Lung microvascular endothelial cell (primary cell): ENCODE data around the gene HORMAD2. TPM values are rescaled to one million over a fixed set of nuclear protein-coding genes. Genes with fewer than 3 reads are reported as not detected.
"Not testable (repeated sequence)": the region's sequence is repeated elsewhere in the genome, so short reads cannot be mapped to it uniquely, and the experiment has no call there.

Source experiments
- DNase-seq, 2 donors: peaks; one replicate each; pipeline versions ENCODE4 v3.0.0 to v3.0.0-alpha.2; 2010; ENCODE audit warnings: low read depth in 2 of 2
- total RNA-seq: library from RNA; depleted of rRNA; stranded (reverse); fragments of >200 nt; gene quantifications from 2 replicates; pipeline ENCODE4 v1.2.1, GENCODE V29; 2014

HORMAD2 gene
- total RNA-seq, 1 donor from 2014 or later = not detected

- peak; percentile 42 to 91 for DNase-seq
Measured at GRCh38 chr22:30208631-30209603, 128.7 kb downstream of the HORMAD2 start.

DNA sequence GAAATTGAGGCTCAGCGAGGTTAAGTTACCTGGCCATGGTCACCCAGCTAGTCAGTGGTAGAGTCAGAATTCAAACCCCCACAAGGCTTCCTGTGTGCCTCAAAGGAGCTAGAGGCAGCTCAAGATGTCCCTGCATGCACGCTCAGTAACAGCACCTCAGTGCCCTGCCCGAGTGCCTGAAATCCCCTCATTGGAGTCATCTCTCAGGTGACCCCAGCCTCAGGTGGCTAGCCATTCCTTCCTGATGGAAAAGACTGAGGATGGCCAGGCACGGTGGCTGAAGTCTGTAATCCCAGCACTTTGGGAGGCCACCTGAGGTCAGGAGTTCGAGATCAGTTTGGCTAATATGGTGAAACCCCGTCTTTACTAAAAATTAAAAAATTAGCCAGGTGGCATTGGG, 129.4 kb downstream of the HORMAD2 start:
- no peak for DNase-seq

- DNase-seq = no peak
Measured at GRCh38 chr22:30210235-30210909, 130.1 kb downstream of the HORMAD2 start.

- DNase-seq = no peak
Measured at GRCh38 chr22:30211124-30211820, 131.0 kb downstream of the HORMAD2 start.

- peak; percentile 44 to 86 for DNase-seq
Measured at GRCh38 chr22:30212363-30212995, 132.2 kb downstream of the HORMAD2 start.

- no peak for DNase-seq
Measured at GRCh38 chr22:30212996-30213441, 132.8 kb downstream of the HORMAD2 start.

GRCh38 chr22:30214703-30215407, 134.6 kb downstream of the HORMAD2 start:
- no peak for DNase-seq

GRCh38 chr22:30216272-30216671, 136.0 kb downstream of the HORMAD2 start:
- not testable (repeated sequence) for DNase-seq

DNA sequence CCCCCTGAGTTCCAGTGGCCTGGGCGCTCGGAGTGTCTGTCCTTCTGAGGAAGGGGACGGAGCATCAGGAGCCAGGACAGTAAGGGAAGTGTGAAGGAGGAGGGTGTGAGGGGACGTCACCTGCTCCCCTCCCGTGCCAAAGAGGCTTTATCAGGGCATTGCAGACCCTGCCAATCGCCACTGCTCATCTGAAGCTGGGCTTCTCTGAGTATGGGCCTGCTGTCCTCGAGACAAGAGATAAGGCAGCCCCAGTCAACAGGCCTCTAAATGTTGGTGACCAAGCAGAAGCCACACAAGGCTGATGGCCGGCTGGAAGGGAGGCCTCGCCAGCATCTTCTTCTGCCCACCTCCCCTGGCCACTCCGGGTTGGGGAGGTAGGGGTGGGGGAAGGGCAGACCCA, 136.4 kb downstream of the HORMAD2 start:
- no peak for DNase-seq

DNA sequence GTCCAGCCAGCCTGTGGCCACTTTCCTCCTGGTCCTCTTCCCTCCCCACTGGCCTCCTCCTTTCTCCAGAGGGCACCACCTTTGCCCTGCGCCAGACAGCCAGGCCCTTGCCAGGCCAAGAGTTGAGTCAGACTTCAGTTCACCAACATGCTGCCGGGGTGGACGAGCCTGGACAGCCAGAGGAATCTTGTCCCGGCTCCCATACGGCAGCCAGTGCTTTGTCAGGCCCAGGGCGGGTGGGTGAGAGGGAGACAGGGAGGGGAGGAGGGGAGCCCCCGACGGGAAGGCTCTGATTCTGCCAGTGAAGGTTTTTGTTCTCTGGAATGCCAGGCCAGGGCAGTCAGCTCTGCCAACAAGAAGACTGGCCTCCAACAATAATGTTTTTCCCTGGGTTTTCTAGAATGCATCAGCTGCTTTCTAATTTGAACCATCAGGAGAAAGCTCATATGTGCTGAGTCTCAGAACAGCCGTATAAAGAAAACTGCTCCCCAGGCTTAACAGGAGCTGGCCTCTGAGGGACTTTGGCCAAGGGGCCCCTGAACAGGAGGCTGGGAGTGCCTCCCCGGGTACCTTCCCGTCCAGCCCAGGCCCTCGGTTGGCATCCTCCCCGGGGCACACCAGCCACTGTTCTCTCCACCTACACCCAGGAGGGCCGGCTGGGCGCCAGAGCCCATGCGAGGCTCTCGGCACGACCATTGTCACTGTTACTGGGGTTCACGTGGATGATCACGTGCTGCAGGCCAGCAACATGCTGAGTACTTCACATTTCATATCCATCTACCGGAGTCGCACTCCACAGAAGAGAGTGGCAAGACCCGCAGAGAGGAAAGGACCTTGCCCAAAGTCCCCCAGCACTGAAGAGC, 137.7 kb downstream of the HORMAD2 start:
- DNase-seq = no peak

GRCh38 chr22:30219049-30219654, 138.9 kb downstream of the HORMAD2 start:
- no peak for DNase-seq

DNA sequence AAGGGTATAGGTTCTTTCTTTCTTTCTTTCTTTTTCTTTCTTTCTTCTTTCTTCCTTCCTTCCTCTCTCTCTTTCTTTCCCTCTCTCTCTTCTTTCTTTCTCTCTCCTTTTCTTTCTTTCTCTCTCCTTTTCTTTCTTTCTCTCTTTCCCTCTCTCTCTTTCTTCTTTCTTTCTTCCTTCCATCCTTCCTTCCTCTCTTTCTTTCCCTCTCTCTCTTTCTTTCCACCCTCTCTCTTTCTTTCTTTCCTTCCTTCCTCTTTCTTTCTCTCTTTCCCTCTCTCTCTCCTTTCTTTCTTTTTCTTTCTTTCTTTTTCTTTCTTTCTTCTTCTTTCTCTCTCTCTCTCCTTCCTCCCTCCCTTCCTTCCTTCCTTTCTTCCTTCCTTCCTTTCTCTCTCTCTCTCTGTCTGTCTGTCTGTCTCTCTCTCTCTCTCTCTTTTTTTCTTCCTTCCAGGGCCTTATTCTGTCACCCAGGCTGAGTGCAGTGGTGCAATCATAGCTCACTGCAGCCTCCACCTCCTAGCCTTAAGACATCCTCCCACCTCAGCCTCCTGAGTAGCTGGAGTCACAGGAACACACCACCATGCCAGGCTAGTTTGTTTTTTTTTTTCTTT, 139.5 kb downstream of the HORMAD2 start:
- DNase-seq = no peak

DNA sequence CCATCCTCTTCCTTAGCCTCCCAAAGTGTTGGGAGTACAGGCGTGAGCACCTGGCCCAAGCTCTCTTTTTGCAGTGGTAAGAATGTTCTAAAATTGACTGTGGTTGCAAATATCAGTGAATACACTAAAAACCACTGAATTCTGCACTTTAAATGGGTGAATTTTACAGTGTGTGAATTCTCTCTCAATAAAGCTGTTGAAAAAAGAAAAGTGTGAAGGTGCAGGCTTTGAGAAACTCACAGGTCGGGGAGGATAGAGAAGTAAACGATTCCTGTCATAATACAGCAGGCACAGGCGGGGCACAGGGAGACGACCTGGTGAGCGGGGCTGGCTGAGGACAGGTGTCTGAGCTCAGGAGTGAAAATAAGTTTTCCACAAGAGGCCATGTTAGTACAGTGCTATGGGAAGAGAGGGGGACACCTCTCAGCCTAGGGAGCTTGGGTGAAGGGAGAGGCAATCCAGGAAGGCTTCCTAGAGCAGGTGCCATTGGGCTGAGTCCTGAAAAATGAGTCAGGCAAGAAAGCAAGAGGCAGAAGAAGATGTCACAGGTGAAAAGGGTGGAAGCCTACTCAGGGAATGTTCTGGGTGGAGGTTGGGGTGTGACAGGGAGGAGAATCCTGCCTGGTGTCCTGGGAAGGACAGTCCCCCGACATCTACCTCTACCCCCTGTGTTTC, 140.2 kb downstream of the HORMAD2 start:
- DNase-seq = no peak

- no peak for DNase-seq
Measured at GRCh38 chr22:30221121-30221992, 141.1 kb downstream of the HORMAD2 start.

DNA sequence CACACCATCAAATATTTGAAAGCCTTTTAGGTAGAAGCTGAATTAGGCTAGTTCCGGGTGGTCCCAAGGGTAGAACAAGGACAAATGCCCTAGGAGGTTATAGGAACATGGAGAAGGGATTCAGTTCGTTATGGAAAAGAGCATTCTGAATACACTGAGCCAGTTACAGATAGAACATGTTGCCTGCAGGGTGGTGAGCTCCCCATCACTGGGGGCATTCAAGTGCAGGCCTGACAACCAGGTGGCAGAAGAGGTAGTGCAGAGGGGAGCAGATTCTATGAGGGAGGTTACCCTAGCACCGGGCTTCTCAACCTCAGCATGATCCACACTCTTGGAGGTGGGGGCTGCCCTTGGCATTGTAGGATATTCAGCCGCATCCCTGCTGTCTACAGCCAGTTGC, 142.1 kb downstream of the HORMAD2 start:
- DNase-seq = no peak

GRCh38 chr22:30223303-30223702, 143.0 kb downstream of the HORMAD2 start:
- no peak for DNase-seq

DNA sequence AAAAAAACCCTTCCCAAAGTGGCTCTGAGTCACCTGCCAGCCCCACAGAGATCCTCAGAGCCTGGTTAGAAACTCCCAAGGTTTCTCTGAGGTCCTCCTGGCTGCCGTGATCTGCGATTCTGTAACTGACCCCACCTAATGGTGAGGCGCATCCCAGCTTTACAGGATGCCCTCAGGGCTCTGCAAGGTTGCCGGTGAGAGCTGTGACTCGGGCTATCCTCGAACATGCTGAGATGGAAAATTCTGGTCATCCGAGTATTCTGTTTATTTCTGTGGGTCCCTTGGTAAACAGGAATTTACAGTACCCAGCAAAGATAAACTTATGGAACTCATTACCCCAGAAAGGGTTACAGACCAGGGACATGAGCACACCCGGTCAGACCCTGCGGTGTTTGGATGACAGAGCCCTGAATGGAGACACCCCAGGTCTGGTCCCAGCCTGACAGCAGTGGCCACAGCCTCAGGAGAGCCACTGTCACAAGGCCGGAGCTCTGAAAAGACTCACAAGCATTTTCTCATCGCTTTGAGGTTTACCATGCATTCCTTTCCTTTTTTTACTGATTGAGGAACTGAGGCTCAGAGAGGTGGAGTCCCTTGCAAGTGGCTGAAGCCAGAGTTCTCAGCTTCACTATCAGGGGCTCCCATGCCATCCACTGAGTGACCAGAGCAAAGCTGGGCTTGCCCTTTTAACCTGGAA, 144.0 kb downstream of the HORMAD2 start:
- DNase-seq = no peak
